H1 (cell line): ENCODE data around the gene SLC30A9. TPM values are rescaled to one million over a fixed set of nuclear protein-coding genes. Genes with fewer than 3 reads are reported as not detected.

Experiments
- CTCF ChIA-PET: fragments of 300-600 bp; sonication (Branson Sonifier 250); formaldehyde crosslinking; loops from one replicate; lab custom pipeline; 2021; ENCODE audit not compliant: partially characterized antibody; lab: Charles Lee
- POLR2A ChIA-PET: fragments of 300-600 bp; sonication (Branson Sonifier 250); formaldehyde crosslinking; loops from one replicate; lab custom pipeline; 2021; ENCODE audit warnings: inconsistent platforms; ENCODE audit not compliant: partially characterized antibody; lab: Charles Lee
- DNase-seq, 2 experiments: peaks; one replicate each; pipeline versions ENCODE4 v3.0.0 to v3.0.0-alpha.2; 2010 to 2022; ENCODE audit warnings: low spot score in 2 of 2, low read depth in 1 of 2, mixed read lengths in 1 of 2
- FAIRE-seq: peaks from 2 replicates; lab custom pipeline; 2011; peaks lifted over from hg19 to GRCh38; lab: Jason Lieb, UNC
- H2AFZ ChIP-seq: 2 replicates; pipeline ENCODE4 v1.8.1; 2012; ENCODE audit warnings: low read length, inconsistent platforms
- H2AK5ac ChIP-seq: 2 replicates; pipeline ENCODE4 v1.6.1; 2013; ENCODE audit warnings: low read depth, low read length
- H2BK120ac ChIP-seq: replicated peaks from 2 replicates; pipeline ENCODE3; 2013; ENCODE audit warnings: low read depth, low read length, inconsistent platforms
- H2BK12ac ChIP-seq: 2 replicates; pipeline ENCODE4 v1.6.1; 2013; ENCODE audit warnings: low read depth, low read length
- H2BK15ac ChIP-seq: 2 replicates; pipeline ENCODE4 v1.6.1; 2013; ENCODE audit warnings: low read length
- H2BK20ac ChIP-seq: 2 replicates; pipeline ENCODE4 v1.6.1; 2013; ENCODE audit warnings: low read length
- H2BK5ac ChIP-seq: 2 replicates; pipeline ENCODE4 v1.6.1; 2013; ENCODE audit warnings: low read depth, low read length
- H3K14ac ChIP-seq: 2 replicates; pipeline ENCODE4 v1.6.1; 2013; ENCODE audit warnings: inconsistent platforms; ENCODE audit not compliant: insufficient read length
- H3K18ac ChIP-seq: 2 replicates; pipeline ENCODE4 v1.6.1; 2013; ENCODE audit warnings: low read length; ENCODE audit errors: extremely low read depth
- H3K23ac ChIP-seq: 2 replicates; pipeline ENCODE4 v1.6.1; 2013; ENCODE audit warnings: inconsistent platforms; ENCODE audit not compliant: insufficient read length
- H3K23me2 ChIP-seq: 2 replicates; pipeline ENCODE4 v1.6.1; 2013; ENCODE audit warnings: low read depth, low read length
- H3K27ac ChIP-seq: 2 replicates; pipeline ENCODE4 v1.6.1; 2011; ENCODE audit warnings: low read depth, low read length, inconsistent platforms
- H3K27me3 ChIP-seq, 4 experiments: replicated peaks in 1 of 4; 1 replicate in 1 of 4; 2 replicates in 3 of 4; pipeline versions ENCODE4 v1.6.1 to v1.8.1; 2011 to 2013; ENCODE audit warnings: low read length in 3 of 4, mild to moderate bottlenecking in 3 of 4, inconsistent platforms in 2 of 4, mixed read lengths in 2 of 4, moderate library complexity in 1 of 4; ENCODE audit not compliant: control insufficient read depth in 3 of 4, insufficient read depth in 3 of 4; ENCODE audit errors: extremely low read depth in 1 of 4
- H3K36me3 ChIP-seq, 4 experiments: 2 replicates each; pipeline versions ENCODE4 v1.6.1 to v1.8.1; 2011 to 2013; ENCODE audit warnings: mild to moderate bottlenecking in 4 of 4, low read length in 3 of 4, moderate library complexity in 2 of 4, control low read depth in 1 of 4, inconsistent platforms in 1 of 4; ENCODE audit not compliant: insufficient read depth in 4 of 4, control insufficient read depth in 2 of 4
- H3K4ac ChIP-seq: replicated peaks from 2 replicates; pipeline ENCODE3; 2013; ENCODE audit warnings: low read length, low read depth, mixed read lengths, inconsistent platforms; ENCODE audit not compliant: insufficient read length
- H3K4me1 ChIP-seq, 4 experiments: replicated peaks in 1 of 4; 1 replicate in 1 of 4; 2 replicates in 3 of 4; pipeline versions ENCODE4 v1.6.1 to v1.8.1; 2011 to 2013; ENCODE audit warnings: low read length in 3 of 4, inconsistent platforms in 2 of 4, mixed read lengths in 1 of 4; ENCODE audit not compliant: insufficient read depth in 4 of 4, control insufficient read depth in 3 of 4
- H3K4me2 ChIP-seq, 2 experiments: 2 replicates each; pipeline versions ENCODE4 v1.6.1 to v1.8.1; 2011 to 2013; ENCODE audit warnings: low read depth in 2 of 2, low read length in 2 of 2, control low read depth in 1 of 2, inconsistent platforms in 1 of 2, mild to moderate bottlenecking in 1 of 2; ENCODE audit not compliant: insufficient read depth in 1 of 2
- H3K4me3 ChIP-seq, 4 experiments: fragments of 200-600, 300-600 bp in 1 of 4; sonication (generic), shearing (Covaris generic), sonication (Bioruptor Twin) in 1 of 4; 2 replicates each; pipeline versions ENCODE4 v1.5.1 to v1.8.1; 2011 to 2016; ENCODE audit warnings: low read length in 4 of 4, low read depth in 3 of 4, control low read depth in 2 of 4, inconsistent platforms in 2 of 4, mild to moderate bottlenecking in 2 of 4, mixed read lengths in 1 of 4, moderate library complexity in 1 of 4; ENCODE audit not compliant: insufficient read depth in 2 of 4; ENCODE audit errors: extremely low read depth in 1 of 4
- H3K56ac ChIP-seq: replicated peaks from 2 replicates; pipeline ENCODE3; 2013; ENCODE audit warnings: low read depth, mild to moderate bottlenecking, mixed read lengths, low read length, inconsistent platforms; ENCODE audit not compliant: insufficient read length
- H3K79me1 ChIP-seq: 2 replicates; pipeline ENCODE4 v1.6.1; 2013; ENCODE audit warnings: low read depth, low read length, control low read depth
- H3K79me2 ChIP-seq, 2 experiments: 2 replicates each; pipeline versions ENCODE4 v1.6.1 to v1.8.1; 2012 to 2013; ENCODE audit warnings: low read length in 2 of 2, mild to moderate bottlenecking in 2 of 2, inconsistent platforms in 1 of 2; ENCODE audit not compliant: insufficient read depth in 2 of 2, control insufficient read depth in 1 of 2
- H3K9ac ChIP-seq, 4 experiments: replicated peaks in 1 of 4; 1 replicate in 1 of 4; 2 replicates in 3 of 4; pipeline versions ENCODE4 v1.6.1 to v1.8.1; 2011 to 2013; ENCODE audit warnings: low read depth in 3 of 4, low read length in 3 of 4, control low read depth in 2 of 4, mild to moderate bottlenecking in 2 of 4, moderate library complexity in 2 of 4, inconsistent platforms in 1 of 4; ENCODE audit errors: extremely low read depth in 1 of 4
- H3K9me3 ChIP-seq, 2 experiments: 2 replicates each; pipeline versions ENCODE4 v1.6.1 to v1.8.1; 2012 to 2013; ENCODE audit warnings: mild to moderate bottlenecking in 2 of 2, moderate library complexity in 2 of 2, control low read depth in 1 of 2, inconsistent platforms in 1 of 2, low read depth in 1 of 2, low read length in 1 of 2, mixed read lengths in 1 of 2; ENCODE audit not compliant: insufficient read depth in 2 of 2
- H4K20me1 ChIP-seq, 2 experiments: replicated peaks in 1 of 2; 2 replicates each; pipeline versions ENCODE3 to v1.8.1; 2011 to 2013; ENCODE audit warnings: inconsistent platforms in 2 of 2, low read length in 2 of 2, mild to moderate bottlenecking in 1 of 2; ENCODE audit not compliant: insufficient read depth in 2 of 2, control insufficient read depth in 1 of 2
- H4K5ac ChIP-seq: 2 replicates; pipeline ENCODE4 v1.6.1; 2013; ENCODE audit warnings: low read length, low read depth, mixed read lengths, inconsistent platforms; ENCODE audit not compliant: insufficient read length
- H4K8ac ChIP-seq: 2 replicates; pipeline ENCODE4 v1.8.0; 2013; ENCODE audit warnings: mild to moderate bottlenecking, moderate library complexity, low read length, inconsistent platforms; ENCODE audit not compliant: insufficient read depth; ENCODE audit errors: extremely low read depth
- H4K91ac ChIP-seq: replicated peaks from 2 replicates; pipeline ENCODE3; 2013; ENCODE audit warnings: low read length, mixed read lengths, inconsistent platforms; ENCODE audit not compliant: insufficient read length
- CEBPB ChIP-seq: IDR thresholded peaks from 2 replicates; pipeline ENCODE4 v1.6.1; 2012; ENCODE audit warnings: low read depth, low read length
- NANOG ChIP-seq: IDR thresholded peaks from 2 replicates; pipeline ENCODE4 v1.6.1; 2011; ENCODE audit warnings: low read length, low read depth, mild to moderate bottlenecking, inconsistent platforms; ENCODE audit not compliant: insufficient read depth, poor library complexity, severe bottlenecking
- RAD21 ChIP-seq, 2 experiments: IDR thresholded peaks in 1 of 2; conservative IDR thresholded peaks in 1 of 2; 2 replicates each; pipeline ENCODE4 v1.6.1; 2011; ENCODE audit warnings: low read depth in 2 of 2, low read length in 2 of 2, improper control_type of control experiment in 1 of 2, inconsistent platforms in 1 of 2, mild to moderate bottlenecking in 1 of 2, moderate library complexity in 1 of 2
- TAF7 ChIP-seq: optimal IDR thresholded peaks from 2 replicates; pipeline ENCODE3; 2011; ENCODE audit warnings: low read depth, mild to moderate bottlenecking, inconsistent platforms, low read length, moderate library complexity, borderline replicate concordance
- WGBS, 2 experiments: shearing (Covaris generic) in 1 of 2; methylation state at CpG; one replicate each; pipeline versions ENCODE4 v1.1.6 to v1.1.7; 2013 to 2015; ENCODE audit warnings: low lambda C conversion rate in 2 of 2, mixed read lengths in 2 of 2, inconsistent platforms in 1 of 2, low coverage in 1 of 2, missing lambda C conversion rate in 1 of 2; ENCODE audit not compliant: insufficient replicate concordance in 2 of 2, insufficient coverage in 1 of 2, insufficient read length in 1 of 2; ENCODE audit errors: extremely low coverage in 1 of 2, missing lambda C conversion rate in 1 of 2; 5-methylcytosine and 5-hydroxymethylcytosine counted together
- polyA plus RNA-seq, 7 experiments: library from polyadenylated mRNA; depleted of rRNA in 3 of 7; stranded (reverse) in 5 of 7; unstranded in 2 of 7; fragments of >200 nt in 5 of 7; fragments of 200-250 nt in 2 of 7; gene quantifications; 1 replicate in 5 of 7; 2 replicates in 1 of 7; 4 replicates in 1 of 7; pipeline versions ENCODE4 v1.2.1 to v1.2.3, GENCODE V29; 2011 to 2013; ENCODE audit warnings: missing spikeins in 2 of 7, mixed read lengths in 2 of 7
- total RNA-seq: library from RNA; stranded (reverse); fragmentation: NEBNext Ultra II Directional; extraction: Animal tissue kit (Norgen Biotek cat#: 25700); gene quantifications from 2 replicates; pipeline ENCODE4 v1.2.1, GENCODE V29; 2021

SLC30A9 gene
- total and polyA plus RNA-seq, 2 of the 8 experiments (the other 6 are each of a cell fraction or from before 2014, with no cell fraction given) = 41.2 to 67.2 TPM

- no peak overlapping the region for H4K5ac ChIP-seq
- H3K4me2 ChIP-seq = no peak overlapping the region
- DNase-seq (no peak), FAIRE-seq (no peak)
- H3K79me1 ChIP-seq = no peaks in the 10 kb centered on the region
- peaks cover 0 to 4% of the 10 kb centered on the region in 2 experiments; a peak in 1 of 4 replicates for H3K9me3 ChIP-seq
- no peak overlapping the region for H3K56ac ChIP-seq
- ChIA-PET CTCF (interaction anchor here (1.5 kb wide), 1 partner anchor 31 kb away, joined by 6 read pairs; no protein-coding TSS in a partner anchor), POLR2A (no interaction called here)
- H3K18ac ChIP-seq = no peak overlapping the region
- H3K79me2 ChIP-seq = no peaks in the 10 kb centered on the region
- H2AK5ac ChIP-seq = no peak overlapping the region
- no peak overlapping the region for H3K4me3 ChIP-seq
- no peak overlapping the region for H3K4ac ChIP-seq
- no peak overlapping the region for H3K27ac ChIP-seq
- H3K36me3 ChIP-seq = no peaks in the 10 kb centered on the region
- H3K23ac ChIP-seq = no peak overlapping the region
- H4K8ac ChIP-seq = no peak overlapping the region
- no peaks in the 10 kb centered on the region; a peak in 1 of 7 replicates for H3K4me1 ChIP-seq
- H3K27me3 ChIP-seq = no peaks in the 10 kb centered on the region
- no peak overlapping the region for H2BK15ac ChIP-seq
- H4K20me1 ChIP-seq = peaks cover 0 to 2% of the 10 kb centered on the region in 2 experiments
- H2BK120ac ChIP-seq = no peak overlapping the region
- H2BK12ac ChIP-seq = no peak overlapping the region
- no peak overlapping the region for H3K14ac ChIP-seq
- no peak overlapping the region for H2BK5ac ChIP-seq
- no peak overlapping the region for H4K91ac ChIP-seq
- no peaks in the 10 kb centered on the region for H3K23me2 ChIP-seq
- WGBS, 2 experiments = 88% methylated on average over 1 of the region's 1 CpG; no CpG with 5 or more reads in 1 of the 2 experiments
- H3K9ac ChIP-seq = no peak overlapping the region
- H2AFZ ChIP-seq = no peak overlapping the region
- no peak overlapping the region for H2BK20ac ChIP-seq
- TF ChIP-seq NANOG (no peak), CEBPB (peak; percentile 93), RAD21 (IDR thresholded peaks at IDR 0.05 in 1 of 2, conservative IDR thresholded peaks at IDR 0.05 in 1 of 2; ENCODE audit: low read depth in 2 of 2, low read length in 2 of 2) (no peak), TAF7 (no peak)
These were observed 25.9 kb upstream of the SLC30A9 start for GRCh38 chr4:41964401-41964800.
